ENCODE measurements around the gene DCTD. TPM values are rescaled to one million over a fixed set of nuclear protein-coding genes. Genes with fewer than 3 reads are reported as not detected.

The DCTD gene
- polyA plus RNA-seq, 1 experiment: 151 TPM

GRCh38 chr4:182866746-182867145 is 50.4 kb downstream of the DCTD start:
- Histone ChIP-seq H3K36me3 (ENCODE audit: control insufficient read depth, insufficient read depth, low read length) (no peaks in the 10 kb centered on the region), H3K27me3 (ENCODE audit: control insufficient read depth, insufficient read depth, low read length) (no peaks in the 10 kb centered on the region; the same call in 1 of the 2 replicates), H3K4me3 (ENCODE audit: low read depth, low read length) (no peak overlapping the region)
- CTCF ChIA-PET: no interaction called here
- TF ChIP-seq CTCF (IDR thresholded peaks at IDR 0.05; ENCODE audit: insufficient read depth, low read depth, low read length): no peak
- POLR2A ChIA-PET: no interaction called here
- DNase-seq (ENCODE audit: low read depth): no peak

GRCh38 chr4:182863501-182863900 is 53.7 kb downstream of the DCTD start:
- ChIA-PET POLR2A (no interaction called here), CTCF (no interaction called here)
- no peaks in the 10 kb centered on the region; the same call in 1 of the 2 replicates for H3K27me3 ChIP-seq (ENCODE audit: control insufficient read depth, insufficient read depth, low read length)
- no peak for TF ChIP-seq CTCF (IDR thresholded peaks at IDR 0.05; ENCODE audit: insufficient read depth, low read depth, low read length)
- H3K36me3 ChIP-seq (ENCODE audit: control insufficient read depth, insufficient read depth, low read length): no peaks in the 10 kb centered on the region
- no peak for DNase-seq (ENCODE audit: low read depth)
- no peak overlapping the region for H3K4me3 ChIP-seq (ENCODE audit: low read depth, low read length)

- Histone ChIP-seq H3K36me3 (ENCODE audit: control insufficient read depth, insufficient read depth, low read length) (no peaks in the 10 kb centered on the region), H3K27me3 (ENCODE audit: control insufficient read depth, insufficient read depth, low read length) (no peaks in the 10 kb centered on the region; the same call in 1 of the 2 replicates), H3K4me3 (ENCODE audit: low read depth, low read length) (no peak overlapping the region)
- DNase-seq (ENCODE audit: low read depth): no peak
- no peak for TF ChIP-seq CTCF (IDR thresholded peaks at IDR 0.05; ENCODE audit: insufficient read depth, low read depth, low read length)
- ChIA-PET POLR2A (no interaction called here), CTCF (no interaction called here)
These were observed 54.3 kb downstream of the DCTD start for GRCh38 chr4:182862921-182863320.

- no peak for DNase-seq (ENCODE audit: low read depth)
- ChIA-PET CTCF (interaction anchor here (0.8 kb wide), 1 partner anchor 11 kb away, joined by 3 read pairs; no protein-coding TSS in a partner anchor), POLR2A (no interaction called here)
- TF ChIP-seq CTCF (IDR thresholded peaks at IDR 0.05; ENCODE audit: insufficient read depth, low read depth, low read length): no peak
- H3K36me3 ChIP-seq (ENCODE audit: control insufficient read depth, insufficient read depth, low read length): no peaks in the 10 kb centered on the region
- H3K4me3 ChIP-seq (ENCODE audit: low read depth, low read length): no peak overlapping the region
- H3K27me3 ChIP-seq (ENCODE audit: control insufficient read depth, insufficient read depth, low read length): no peaks in the 10 kb centered on the region; the same call in 1 of the 2 replicates
These were observed 54.9 kb downstream of the DCTD start for GRCh38 chr4:182862141-182862875.

- no peak overlapping the region for H3K4me3 ChIP-seq (ENCODE audit: low read depth, low read length)
- CTCF ChIA-PET: no interaction called here
- DNase-seq (ENCODE audit: low read depth): no peak
- no peaks in the 10 kb centered on the region; the same call in 1 of the 2 replicates for H3K27me3 ChIP-seq (ENCODE audit: control insufficient read depth, insufficient read depth, low read length)
- POLR2A ChIA-PET: no interaction called here
- TF ChIP-seq CTCF (IDR thresholded peaks at IDR 0.05; ENCODE audit: insufficient read depth, low read depth, low read length): no peak
- H3K36me3 ChIP-seq (ENCODE audit: control insufficient read depth, insufficient read depth, low read length): no peaks in the 10 kb centered on the region
These were observed 55.8 kb downstream of the DCTD start for GRCh38 chr4:182861346-182861745.
